A549 (cell line): ENCODE measurements around the gene TRABD2B. TPM values are rescaled to one million over a fixed set of nuclear protein-coding genes. Genes with fewer than 3 reads are reported as not detected.

Source experiments
- ATAC-seq, 2 experiments: fragments of 200-7000 bp in 1 of 2; fragments of >200 bp in 1 of 2; cut with Nextera tagmentation in 1 of 2; cut with Tn5 transposase in 1 of 2; 3 replicates each; pipeline versions ENCODE4 v1.8.0 to v1.9.1; 2018 to 2020; ENCODE audit warnings: mild to moderate bottlenecking in 1 of 2, moderate library complexity in 1 of 2
- CTCF ChIA-PET: fragments of 300-600 bp; sonication (Branson Sonifier 250); formaldehyde crosslinking; extraction: SDS; loops from one replicate; lab custom pipeline; 2021; ENCODE audit warnings: antibody characterized with exemption, inconsistent platforms; lab: Yijun Ruan, JAX
- POLR2A ChIA-PET: fragments of 350-600 bp; formaldehyde crosslinking; extraction: SDS; loops from one replicate; lab custom pipeline; 2021; ENCODE audit warnings: antibody characterized with exemption, inconsistent platforms; lab: Yijun Ruan, JAX
- DNase-seq, 2 experiments: peaks; one replicate each; pipeline versions ENCODE4 v3.0.0 to v3.0.0-alpha.2; 2011 to 2016; ENCODE audit warnings: low read depth in 1 of 2, low spot score in 1 of 2
- FAIRE-seq: peaks from 2 replicates; lab custom pipeline; 2011; peaks lifted over from hg19 to GRCh38; lab: Jason Lieb, UNC
- H3K27ac ChIP-seq, 2 experiments: fragments of >200 bp; sonication (Bioruptor Twin); formaldehyde crosslinking; 3 replicates each; pipeline ENCODE4 v1.5.1; 2016 to 2017
- H3K4me1 ChIP-seq: fragments of >200 bp; sonication (Bioruptor Twin); formaldehyde crosslinking; 3 replicates; pipeline ENCODE4 v1.6.1; 2016
- H3K4me2 ChIP-seq: fragments of >200 bp; sonication (Bioruptor Twin); formaldehyde crosslinking; 3 replicates; pipeline ENCODE4 v1.6.1; 2016
- H3K4me3 ChIP-seq: fragments of >200 bp; sonication (Bioruptor Twin); formaldehyde crosslinking; 3 replicates; pipeline ENCODE4 v1.5.1; 2016
- H3K9me3 ChIP-seq: fragments of >200 bp; sonication (Bioruptor Twin); formaldehyde crosslinking; 3 replicates; pipeline ENCODE4 v1.6.1; 2016
- ATOH8 ChIP-seq: fragments of 250-450 bp; sonication (Bioruptor Pico); IDR thresholded peaks from 2 replicates; pipeline ENCODE4 v1.5.0; 2020; ENCODE audit warnings: low read depth, mild to moderate bottlenecking, moderate library complexity
- CEBPB ChIP-seq, 2 experiments: fragments of >200 bp in 1 of 2; sonication (Bioruptor Twin) in 1 of 2; formaldehyde crosslinking in 1 of 2; IDR thresholded peaks; 2 replicates each; pipeline ENCODE4 v1.6.1; 2012 to 2016
- CHD4 ChIP-seq: fragments of 200-600 bp; sonication (generic); IDR thresholded peaks from 2 replicates; pipeline ENCODE4 v1.6.1; 2016; ENCODE audit warnings: antibody characterized with exemption, mild to moderate bottlenecking, borderline replicate concordance
- EHMT2 ChIP-seq: fragments of 200-600 bp; sonication (generic); IDR thresholded peaks from 2 replicates; pipeline ENCODE4 v1.6.1; 2016; ENCODE audit warnings: antibody characterized with exemption, low read depth, mild to moderate bottlenecking, moderate library complexity
- EP300 ChIP-seq, 2 experiments: fragments of >200 bp; sonication (Bioruptor Twin); formaldehyde crosslinking; IDR thresholded peaks; 2 replicates in 1 of 2; 3 replicates in 1 of 2; pipeline ENCODE4 v1.6.1; 2016 to 2017
- FOSB ChIP-seq: fragments of 250-450 bp; sonication (Bioruptor Pico); IDR thresholded peaks from 2 replicates; pipeline ENCODE4 v1.5.0; 2020; ENCODE audit warnings: mild to moderate bottlenecking, moderate library complexity
- FOXS1 ChIP-seq: fragments of 250-450 bp; sonication (Bioruptor Pico); IDR thresholded peaks from 2 replicates; pipeline ENCODE4 v1.5.0; 2020; ENCODE audit warnings: mild to moderate bottlenecking, moderate library complexity
- HDAC2 ChIP-seq: fragments of 200-600 bp; sonication (generic); IDR thresholded peaks from 2 replicates; pipeline ENCODE4 v1.6.1; 2016
- HEYL ChIP-seq: fragments of 250-450 bp; sonication (Bioruptor Pico); IDR thresholded peaks from 2 replicates; pipeline ENCODE4 v1.8.0; 2021; ENCODE audit warnings: mild to moderate bottlenecking, moderate library complexity
- HMGXB4 ChIP-seq: fragments of 250-450 bp; sonication (Bioruptor Pico); IDR thresholded peaks from 2 replicates; pipeline ENCODE4 v1.5.0; 2021; ENCODE audit warnings: mild to moderate bottlenecking, moderate library complexity, borderline replicate concordance
- KDM1A ChIP-seq: fragments of 200-600 bp; sonication (generic); IDR thresholded peaks from 2 replicates; pipeline ENCODE4 v1.6.1; 2016; ENCODE audit warnings: low read depth, mild to moderate bottlenecking
- MYC ChIP-seq: IDR thresholded peaks from 2 replicates; pipeline ENCODE4 v1.6.1; 2012; ENCODE audit warnings: mild to moderate bottlenecking, inconsistent platforms, low read length, improper control_type of control experiment, borderline replicate concordance
- NPAS2 ChIP-seq: fragments of 250-450 bp; sonication (Bioruptor Pico); IDR thresholded peaks from 2 replicates; pipeline ENCODE4 v1.8.0; 2022; ENCODE audit warnings: mild to moderate bottlenecking, moderate library complexity, borderline replicate concordance
- REST ChIP-seq: fragments of 200-600 bp; sonication (generic); IDR thresholded peaks from 2 replicates; pipeline ENCODE4 v1.6.1; 2016; ENCODE audit warnings: antibody characterized with exemption, mild to moderate bottlenecking, moderate library complexity
- RFX5 ChIP-seq: fragments of 450-650 bp; IDR thresholded peaks from 2 replicates; pipeline ENCODE4 v1.7.1; 2014; ENCODE audit warnings: antibody characterized with exemption, mild to moderate bottlenecking, moderate library complexity
- RNF2 ChIP-seq: fragments of 200-600 bp; sonication (generic); IDR thresholded peaks from 2 replicates; pipeline ENCODE4 v1.6.1; 2016; ENCODE audit warnings: low read depth, mild to moderate bottlenecking, antibody characterized with exemption, moderate library complexity, borderline replicate concordance
- SREBF2 ChIP-seq: fragments of 450-650 bp; IDR thresholded peaks from 2 replicates; pipeline ENCODE4 v1.6.1; 2014; ENCODE audit warnings: mild to moderate bottlenecking, moderate library complexity
- TP53 ChIP-seq: fragments of 250-450 bp; sonication (Bioruptor Pico); IDR thresholded peaks from 2 replicates; pipeline ENCODE4 v1.5.0; 2021; ENCODE audit warnings: mild to moderate bottlenecking, moderate library complexity
- USF2 ChIP-seq: fragments of 450-650 bp; IDR thresholded peaks from 2 replicates; pipeline ENCODE4 v1.6.1; 2014; ENCODE audit warnings: antibody characterized with exemption
- ZC3H11A ChIP-seq: fragments of 450-650 bp; IDR thresholded peaks from 2 replicates; pipeline ENCODE4 v1.6.1; 2014; ENCODE audit warnings: antibody characterized with exemption, mild to moderate bottlenecking
- ZFP36 ChIP-seq: fragments of 450-650 bp; IDR thresholded peaks from 2 replicates; pipeline ENCODE4 v1.6.1; 2014; ENCODE audit warnings: borderline replicate concordance; ENCODE audit not compliant: partially characterized antibody
- ZNF302 ChIP-seq: fragments of 250-450 bp; sonication (Bioruptor Pico); IDR thresholded peaks from 2 replicates; pipeline ENCODE4 v1.9.0; 2021; ENCODE audit warnings: inconsistent platforms, mild to moderate bottlenecking, moderate library complexity
- ZSCAN20 ChIP-seq: fragments of 250-450 bp; sonication (Bioruptor Pico); IDR thresholded peaks from 2 replicates; pipeline ENCODE4 v1.8.0; 2022; ENCODE audit warnings: mild to moderate bottlenecking, moderate library complexity
- WGBS: methylation state at CpG from one replicate; pipeline ENCODE4 v1.1.6; 2017; ENCODE audit errors: missing lambda C conversion rate; 5-methylcytosine and 5-hydroxymethylcytosine counted together
- polyA plus RNA-seq, 4 experiments: library from polyadenylated mRNA; depleted of rRNA in 3 of 4; stranded (reverse); fragments of >200 nt; fragmentation: RNase III in 1 of 4; extraction: RNeasy Plus Mini Kit Qiagen cat#74134 plus additional on column Dnase treatment in 1 of 4; gene quantifications; 2 replicates in 3 of 4; 3 replicates in 1 of 4; pipeline ENCODE4 v1.2.3, GENCODE V29; 2011 to 2017
- TF ChIP-seq, protein P1 (sequence below): fragments of >200 bp; sonication (Bioruptor Twin); formaldehyde crosslinking; IDR thresholded peaks from 3 replicates; pipeline ENCODE4 v1.6.1; 2016
- TF ChIP-seq, protein P2 (sequence below): IDR thresholded peaks from 2 replicates; pipeline ENCODE4 v1.6.1; 2012
- TF ChIP-seq, protein P3 (sequence below): fragments of >200 bp; sonication (Bioruptor Twin); formaldehyde crosslinking; IDR thresholded peaks from 3 replicates; pipeline ENCODE4 v1.5.1; 2016
- TF ChIP-seq, protein P4 (sequence below): IDR thresholded peaks from 2 replicates; pipeline ENCODE4 v1.6.1; 2012

TRABD2B gene
- polyA plus RNA-seq, 2 of the 4 experiments (the other 2 are of a cell fraction) = 0.04 to 0.21 TPM

DNA sequence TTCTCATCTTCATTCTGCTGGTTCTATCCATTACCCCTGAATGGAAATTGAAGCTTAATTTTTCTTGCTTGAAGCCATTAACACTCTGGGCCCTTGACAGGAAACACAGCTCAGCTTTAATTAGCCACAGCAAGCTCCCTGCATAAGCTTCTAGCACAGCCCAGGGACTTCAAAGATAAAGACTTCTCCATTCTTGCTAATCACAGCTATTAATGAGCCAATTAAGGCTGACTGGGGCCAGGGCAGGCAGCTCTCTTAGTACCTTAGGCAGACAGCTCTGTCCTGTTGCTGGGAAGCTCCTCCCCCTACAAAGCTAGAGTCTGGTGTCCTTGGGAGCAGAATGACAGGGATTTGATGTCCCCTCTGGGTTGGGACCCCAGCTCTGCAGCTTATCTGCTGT is 27.9 kb upstream of the TRABD2B start:
- H3K4me3 ChIP-seq = no peak overlapping the region
- DNase-seq (no peak), ATAC-seq (no peak), FAIRE-seq (no peak)
- CTCF ChIA-PET = interaction anchor here (1.1 kb wide), 1 partner anchor 38 kb away, joined by 3 read pairs; no protein-coding TSS in a partner anchor
- H3K9me3 ChIP-seq = no peaks in the 10 kb centered on the region
- H3K27ac ChIP-seq = no peak overlapping the region
- no peak overlapping the region for H3K4me2 ChIP-seq
- H3K4me1 ChIP-seq = no peaks in the 10 kb centered on the region; the same call in 2 of the 3 replicates
- no peak for TF ChIP-seq EP300 (IDR thresholded peaks at IDR 0.05)
- no peak for TF ChIP-seq TP53 (CRISPR knock-in tag)
- no peak for TF ChIP-seq ATOH8 (CRISPR knock-in tag)
- no peak for TF ChIP-seq HEYL
- TF ChIP-seq REST = no peak
- TF ChIP-seq NPAS2 = no peak
- no peak for TF ChIP-seq RFX5
- TF ChIP-seq ZFP36 = no peak
- TF ChIP-seq RNF2 = no peak
- TF ChIP-seq KDM1A = no peak
- TF ChIP-seq, protein P1, sequence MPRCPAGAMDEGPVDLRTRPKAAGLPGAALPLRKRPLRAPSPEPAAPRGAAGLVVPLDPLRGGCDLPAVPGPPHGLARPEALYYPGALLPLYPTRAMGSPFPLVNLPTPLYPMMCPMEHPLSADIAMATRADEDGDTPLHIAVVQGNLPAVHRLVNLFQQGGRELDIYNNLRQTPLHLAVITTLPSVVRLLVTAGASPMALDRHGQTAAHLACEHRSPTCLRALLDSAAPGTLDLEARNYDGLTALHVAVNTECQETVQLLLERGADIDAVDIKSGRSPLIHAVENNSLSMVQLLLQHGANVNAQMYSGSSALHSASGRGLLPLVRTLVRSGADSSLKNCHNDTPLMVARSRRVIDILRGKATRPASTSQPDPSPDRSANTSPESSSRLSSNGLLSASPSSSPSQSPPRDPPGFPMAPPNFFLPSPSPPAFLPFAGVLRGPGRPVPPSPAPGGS = no peak
- TF ChIP-seq FOXS1 = no peak
- no peak for TF ChIP-seq ZNF302 (CRISPR knock-in tag)
- TF ChIP-seq CEBPB (IDR thresholded peaks at IDR 0.05) = no peak
- TF ChIP-seq SREBF2 = no peak
- no peak for TF ChIP-seq HDAC2
- TF ChIP-seq, protein P2, sequence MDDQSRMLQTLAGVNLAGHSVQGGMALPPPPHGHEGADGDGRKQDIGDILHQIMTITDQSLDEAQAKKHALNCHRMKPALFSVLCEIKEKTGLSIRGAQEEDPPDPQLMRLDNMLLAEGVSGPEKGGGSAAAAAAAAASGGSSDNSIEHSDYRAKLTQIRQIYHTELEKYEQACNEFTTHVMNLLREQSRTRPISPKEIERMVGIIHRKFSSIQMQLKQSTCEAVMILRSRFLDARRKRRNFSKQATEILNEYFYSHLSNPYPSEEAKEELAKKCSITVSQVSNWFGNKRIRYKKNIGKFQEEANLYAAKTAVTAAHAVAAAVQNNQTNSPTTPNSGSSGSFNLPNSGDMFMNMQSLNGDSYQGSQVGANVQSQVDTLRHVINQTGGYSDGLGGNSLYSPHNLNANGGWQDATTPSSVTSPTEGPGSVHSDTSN = no peak
- TF ChIP-seq ZC3H11A = no peak
- POLR2A ChIA-PET = no interaction called here

DNA sequence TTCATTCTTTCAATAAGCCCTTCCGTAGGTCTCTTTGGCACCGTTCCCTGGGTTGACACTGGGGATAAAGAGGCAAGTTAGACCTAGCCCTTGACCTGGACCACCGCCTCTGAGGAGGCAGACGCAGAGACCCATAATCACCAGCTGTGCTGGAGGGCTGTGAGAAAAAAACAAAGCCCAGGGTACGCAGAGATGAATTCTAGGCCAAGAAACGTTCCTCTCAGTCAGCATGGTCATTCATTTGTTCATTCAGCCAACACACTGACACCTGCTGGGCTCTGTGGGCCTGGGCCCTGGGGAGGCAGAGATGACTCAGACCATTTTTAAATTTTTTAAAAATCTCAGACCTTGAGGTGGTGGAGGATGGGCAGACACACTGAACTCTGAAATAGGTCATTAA is 26.3 kb upstream of the TRABD2B start:
- ChIA-PET CTCF (no interaction called here), POLR2A (no interaction called here)
- WGBS = 61% methylated on average over 6 of the region's 6 CpGs
- no peak for FAIRE-seq
- H3K4me2 ChIP-seq = no peak overlapping the region
- H3K9me3 ChIP-seq = no peaks in the 10 kb centered on the region
- H3K27ac ChIP-seq = no peak overlapping the region
- no peak for ATAC-seq
- H3K4me1 ChIP-seq = no peaks in the 10 kb centered on the region; the same call in 2 of the 3 replicates
- no peak for DNase-seq
- no peak overlapping the region for H3K4me3 ChIP-seq
- TF ChIP-seq, protein P3, sequence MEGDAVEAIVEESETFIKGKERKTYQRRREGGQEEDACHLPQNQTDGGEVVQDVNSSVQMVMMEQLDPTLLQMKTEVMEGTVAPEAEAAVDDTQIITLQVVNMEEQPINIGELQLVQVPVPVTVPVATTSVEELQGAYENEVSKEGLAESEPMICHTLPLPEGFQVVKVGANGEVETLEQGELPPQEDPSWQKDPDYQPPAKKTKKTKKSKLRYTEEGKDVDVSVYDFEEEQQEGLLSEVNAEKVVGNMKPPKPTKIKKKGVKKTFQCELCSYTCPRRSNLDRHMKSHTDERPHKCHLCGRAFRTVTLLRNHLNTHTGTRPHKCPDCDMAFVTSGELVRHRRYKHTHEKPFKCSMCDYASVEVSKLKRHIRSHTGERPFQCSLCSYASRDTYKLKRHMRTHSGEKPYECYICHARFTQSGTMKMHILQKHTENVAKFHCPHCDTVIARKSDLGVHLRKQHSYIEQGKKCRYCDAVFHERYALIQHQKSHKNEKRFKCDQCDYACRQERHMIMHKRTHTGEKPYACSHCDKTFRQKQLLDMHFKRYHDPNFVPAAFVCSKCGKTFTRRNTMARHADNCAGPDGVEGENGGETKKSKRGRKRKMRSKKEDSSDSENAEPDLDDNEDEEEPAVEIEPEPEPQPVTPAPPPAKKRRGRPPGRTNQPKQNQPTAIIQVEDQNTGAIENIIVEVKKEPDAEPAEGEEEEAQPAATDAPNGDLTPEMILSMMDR = no peak
- TF ChIP-seq HMGXB4 (CRISPR knock-in tag) = no peak
- TF ChIP-seq EHMT2 = no peak
- TF ChIP-seq MYC = no peak
- no peak for TF ChIP-seq ZFP36
- no peak for TF ChIP-seq RNF2
- TF ChIP-seq ZNF302 (CRISPR knock-in tag) = no peak
- TF ChIP-seq, protein P4, sequence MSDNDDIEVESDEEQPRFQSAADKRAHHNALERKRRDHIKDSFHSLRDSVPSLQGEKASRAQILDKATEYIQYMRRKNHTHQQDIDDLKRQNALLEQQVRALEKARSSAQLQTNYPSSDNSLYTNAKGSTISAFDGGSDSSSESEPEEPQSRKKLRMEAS = no peak
- no peak for TF ChIP-seq FOSB (CRISPR knock-in tag)
- no peak for TF ChIP-seq CHD4
- no peak for TF ChIP-seq USF2
- TF ChIP-seq ZSCAN20 = no peak
